Heart left ventricle (tissue), 16 donors: ENCODE data around the gene P2RY11. TPM values are rescaled to one million over a fixed set of nuclear protein-coding genes. Genes with fewer than 3 reads are reported as not detected.

Source experiments
- ATAC-seq, 4 donors: fragments of 200-7000 bp; cut with Tn5 transposase; one replicate each; pipeline ENCODE4 v1.9.1; 2020 to 2022; ENCODE audit warnings: moderate library complexity in 4 of 4, mild to moderate bottlenecking in 3 of 4, moderate number of reproducible peaks in 1 of 4
- DNase-seq, 5 donors: peaks; one replicate each; pipeline ENCODE4 v3.0.0-alpha.2; 2020
- H3K27ac ChIP-seq, 12 donors: fragments of 200-600 bp; sonication (generic) in 4 of 12; one replicate each; pipeline versions ENCODE4 v1.5.0 to v1.8.0; 2016 to 2022; ENCODE audit warnings: mild to moderate bottlenecking in 2 of 12
- H3K27me3 ChIP-seq, 9 donors: fragments of 200-600 bp; sonication (generic) in 2 of 9; one replicate each; pipeline versions ENCODE4 v1.5.1 to v1.8.0; 2016 to 2022; ENCODE audit warnings: mild to moderate bottlenecking in 3 of 9
- H3K36me3 ChIP-seq, 9 donors: fragments of 200-600 bp; sonication (generic) in 2 of 9; one replicate each; pipeline versions ENCODE4 v1.5.0 to v1.8.0; 2018 to 2022; ENCODE audit warnings: mild to moderate bottlenecking in 2 of 9
- H3K4me1 ChIP-seq, 12 donors: fragments of 200-600 bp; sonication (generic) in 4 of 12; one replicate each; pipeline versions ENCODE4 v1.5.0 to v1.8.0; 2016 to 2022; ENCODE audit warnings: mild to moderate bottlenecking in 3 of 12
- H3K4me3 ChIP-seq, 12 donors: fragments of 200-600 bp; sonication (generic) in 4 of 12; one replicate each; pipeline versions ENCODE4 v1.5.0 to v1.8.0; 2017 to 2022; ENCODE audit warnings: mild to moderate bottlenecking in 9 of 12, moderate library complexity in 4 of 12
- H3K9me3 ChIP-seq, 12 donors: fragments of 200-600 bp; sonication (generic) in 4 of 12; one replicate each; pipeline versions ENCODE4 v1.5.0 to v1.8.0; 2016 to 2022; ENCODE audit warnings: mild to moderate bottlenecking in 1 of 12
- CTCF ChIP-seq, 12 donors: fragments of 200-600 bp; sonication (generic) in 4 of 12; IDR thresholded peaks; one replicate each; pipeline versions ENCODE4 v1.5.0 to v1.8.0; 2018 to 2022; ENCODE audit warnings: antibody characterized with exemption in 12 of 12, mild to moderate bottlenecking in 5 of 12
- POLR2A ChIP-seq, 2 donors: fragments of 450-650 bp; IDR thresholded peaks; one replicate each; pipeline ENCODE4 v1.6.1; 2017; ENCODE audit warnings: antibody characterized with exemption in 2 of 2, mild to moderate bottlenecking in 2 of 2, moderate library complexity in 2 of 2
- WGBS, 4 donors: extraction: QIAGEN DNeasy Blood & Tissue Kit in 2 of 4; methylation state at CpG; one replicate each; pipeline versions ENCODE4 v1.1.5 to v1.1.7; 2013 to 2018; 5-methylcytosine and 5-hydroxymethylcytosine counted together
- intact Hi-C, 10 donors: fragments of 100-400 bp; cut with DNase I; formaldehyde crosslinking; loops; one replicate each; pipeline versions ENCODE4 v1.11.1 to v1.14.2; 2022
- polyA plus RNA-seq, 2 donors: library from polyadenylated mRNA; stranded (reverse); fragments of 200-250 nt; gene quantifications; one replicate each; pipeline ENCODE4 v1.2.3, GENCODE V29; 2013
- total RNA-seq, 9 donors: library from RNA; depleted of rRNA in 2 of 9; stranded (reverse); fragments of >200 nt in 2 of 9; fragmentation: NEBNext Ultra II Directional in 3 of 9; extraction: Animal tissue kit (Norgen Biotek cat#: 25700) in 3 of 9; gene quantifications; one replicate each; pipeline versions ENCODE4 v1.1.0 to v1.2.4, GENCODE V29; 2016 to 2023
- donor health status: ischemic (EF 13 %, LVEDD 7.1; RV severe dilation, severe dysfunction).
- donor health status: healthy with polysubstance abuse.
- donor health status: DM: no; HTN: yes; CAD: no.
- donor health status: DM: no; HTN: no; CAD: no.
- donor health status: ischemic (EF 25% LVEDD 6.9; RV normal size, moderate dysfunction).
- donor health status: ischemic (EF 25% LVEDD 5.7; RV mildly dilated, moderate dysfunction).
- donor health status: healthy.
- donor health status: DM: yes; HTN: yes; CAD: no.
- donor health status: ischemic (EF 35%, LVEDD 5.7; RV mildly dilated, moderate dysfunction).
- donor health status: nonischemic (EF 11% LVEDD 7.7; RV severe dilation, severe dysfunction).
- donor health status: DM: yes; HTN: yes; CAD: no.
- donor health status: PGD.
- donor health status: ischemic (EF 29% LVEDD 5.4; RV normal size, mild dysfunction).
- donor health status: nonischemic (EF 23%, LVEDD 6.1; RV moderate dilation, normal function).

Gene P2RY11
- total and polyA plus RNA-seq, 11 donors = 3.1 to 11.7 (median 5.2) TPM

DNA sequence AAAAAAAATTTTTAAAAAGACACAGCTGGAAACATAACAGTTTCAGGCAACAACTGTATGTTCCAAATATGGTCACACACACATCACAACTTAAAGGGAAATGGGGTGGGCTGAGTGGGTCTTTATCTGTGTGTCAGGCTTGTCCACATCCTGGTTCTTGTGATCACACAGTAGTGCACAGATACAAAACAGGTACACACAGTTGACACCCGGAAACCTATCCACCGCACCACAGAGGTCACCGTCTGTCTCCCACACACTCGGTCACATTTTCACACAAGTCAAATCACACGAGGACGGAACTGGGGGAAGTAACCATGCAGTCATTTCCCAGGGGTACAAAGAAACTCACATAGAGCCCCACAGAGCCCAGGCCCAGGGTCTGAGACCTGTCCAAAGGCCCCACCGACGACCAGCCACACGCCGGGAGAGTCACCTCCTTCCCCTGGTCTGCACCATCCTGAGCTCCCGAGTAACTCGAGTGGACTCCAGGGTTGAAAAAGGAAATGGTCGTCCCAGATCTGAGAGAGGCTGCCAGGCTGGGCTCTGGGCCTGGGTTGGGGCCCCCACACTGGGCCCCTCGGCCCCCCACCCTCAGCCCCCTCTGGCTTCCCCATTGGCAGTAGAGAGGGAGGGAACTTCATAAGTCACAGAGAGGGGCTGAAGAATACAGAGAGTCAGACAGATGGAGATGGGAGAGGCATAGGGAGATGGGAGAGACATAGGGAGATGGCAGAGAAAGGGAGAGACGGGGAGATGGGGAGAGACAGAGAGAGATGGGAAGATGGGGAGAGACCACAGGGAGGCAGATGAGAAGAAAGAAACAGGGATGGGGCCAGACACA is 6.6 kb upstream of the P2RY11 start:
- intact Hi-C loops = loop anchor here in 1 of 10 donors (5.0 kb wide), 2 partner anchors 147 to 592 kb away; partner anchors contain the start of gene MRPL4
- H3K36me3 ChIP-seq = peaks cover 5 to 30% (median 26%) of the 10 kb centered on the region in 9 donors
- H3K27ac ChIP-seq = peak overlapping the region in 2 of 12 donors; percentile 50 to 87
- H3K9me3 ChIP-seq = no peaks in the 10 kb centered on the region
- no peak overlapping the region for H3K4me3 ChIP-seq
- ATAC-seq (no peak), DNase-seq (no peak)
- TF ChIP-seq POLR2A (IDR thresholded peaks at IDR 0.05) (no peak), CTCF (IDR thresholded peaks at IDR 0.05) (no peak)
- H3K4me1 ChIP-seq = peaks cover 0 to 50% (median 13%) of the 10 kb centered on the region in 12 donors
- no peaks in the 10 kb centered on the region for H3K27me3 ChIP-seq
- WGBS, 4 donors = 43 to 53% (median 49%) methylated on average over 9 to 15 of the region's 15 CpGs

DNA sequence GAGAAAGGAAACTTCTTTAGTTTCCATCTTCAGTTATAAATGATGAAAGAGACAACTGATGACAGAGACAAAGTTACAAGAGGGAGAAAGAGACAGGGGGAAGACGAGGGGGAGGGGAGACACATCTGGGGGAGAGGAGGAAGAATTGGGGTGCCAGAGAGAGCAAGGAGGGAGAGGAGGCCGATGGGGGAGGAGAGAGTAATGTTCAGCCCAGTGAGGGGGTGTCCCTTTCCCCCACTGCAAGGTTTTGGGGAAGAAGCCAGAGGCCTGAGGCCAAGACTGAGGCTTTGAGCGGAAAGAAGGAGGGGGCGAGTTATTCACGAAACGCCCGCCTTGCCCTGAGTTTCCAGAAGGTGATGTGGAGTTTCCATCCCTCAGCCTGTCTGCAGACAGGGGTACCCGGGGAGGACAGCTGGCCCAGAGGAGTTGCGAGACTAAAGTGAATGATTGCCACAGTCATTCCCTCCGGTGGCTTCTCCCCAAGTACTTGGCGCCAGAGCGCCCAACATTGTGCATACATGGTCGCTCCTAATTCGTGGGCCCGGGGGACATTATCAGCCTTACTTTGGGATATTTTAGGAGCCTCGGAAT is 5.9 kb upstream of the P2RY11 start:
- Histone ChIP-seq H3K36me3 (peaks cover 7 to 37% (median 33%) of the 10 kb centered on the region in 9 donors), H3K4me3 (peak overlapping the region in 9 of 12 donors; percentile 79 to 96 (median 87)), H3K27ac (peak overlapping the region in 7 of 12 donors; percentile 17 to 94 (median 78)), H3K9me3 (no peaks in the 10 kb centered on the region), H3K27me3 (no peaks in the 10 kb centered on the region), H3K4me1 (peaks cover 0 to 51% (median 13%) of the 10 kb centered on the region in 12 donors)
- DNase-seq = no peak
- TF ChIP-seq CTCF (IDR thresholded peaks at IDR 0.05) (no peak), POLR2A (IDR thresholded peaks at IDR 0.05) (no peak)
- intact Hi-C loops = loop anchor here in 3 of 10 donors (1.0 to 5.0 kb wide), 4 partner anchors 14 to 592 kb away; partner anchors contain the start of genes EIF3G (in 1 of the 3) and MRPL4 (in 1 of the 3)
- peak in 1 of 4 donors; percentile 2 for ATAC-seq
- WGBS, 4 donors = 45 to 49% (median 47%) methylated on average over 16 of the region's 16 CpGs

DNA sequence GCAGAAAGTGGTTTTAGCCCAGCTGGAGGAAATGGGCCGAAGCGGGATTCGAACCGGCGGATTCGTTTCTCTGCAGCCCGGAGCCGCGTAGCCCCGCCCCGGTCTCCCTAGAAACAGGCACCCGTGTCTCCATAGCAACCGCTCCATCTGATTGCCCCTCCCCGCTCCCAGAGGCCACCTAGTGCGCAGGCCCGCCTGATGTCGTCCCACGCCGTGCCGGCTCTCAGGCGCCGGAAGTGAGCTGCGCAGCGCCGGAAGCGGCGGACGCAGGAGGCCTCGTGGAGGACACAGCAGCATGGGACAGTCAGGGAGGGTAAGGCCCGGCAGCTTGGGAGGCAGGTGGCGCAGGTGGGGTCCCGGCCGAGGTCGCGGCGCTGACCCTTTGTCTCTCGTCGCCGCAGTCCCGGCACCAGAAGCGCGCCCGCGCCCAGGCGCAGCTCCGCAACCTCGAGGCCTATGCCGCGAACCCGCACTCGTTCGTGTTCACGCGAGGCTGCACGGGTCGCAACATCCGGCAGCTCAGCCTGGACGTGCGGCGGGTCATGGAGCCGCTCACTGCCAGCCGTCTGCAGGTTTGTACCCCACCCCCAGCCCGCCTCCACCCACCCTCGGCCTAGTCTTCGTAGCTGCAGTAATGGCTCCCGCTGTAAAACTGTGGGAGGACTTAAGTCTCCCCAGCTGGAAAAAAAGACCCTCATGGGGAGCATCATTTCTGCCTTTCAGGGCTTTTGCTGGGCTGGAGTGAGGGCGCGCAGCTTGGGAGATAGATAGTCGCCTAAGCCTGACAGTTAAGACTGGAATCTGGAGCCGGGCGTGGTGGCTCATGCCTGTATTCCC is 5.2 kb upstream of the P2RY11 start, which contains the start of gene PPAN:
Gene PPAN, plus strand, starts transcription at position 263 of the 837 bp plus-strand sequence. Its CDS starts 33 bp downstream, at position 296.
- ATAC-seq = peak; percentile 98 to 100 (median 98)
- TF ChIP-seq CTCF (IDR thresholded peaks at IDR 0.05) = no peak
- peak in 1 of 2 donors; percentile 72 for TF ChIP-seq POLR2A (IDR thresholded peaks at IDR 0.05)
- H3K27me3 ChIP-seq = no peaks in the 10 kb centered on the region
- peaks cover 0 to 54% (median 13%) of the 10 kb centered on the region in 12 donors for H3K4me1 ChIP-seq
- H3K36me3 ChIP-seq = peaks cover 7 to 44% (median 40%) of the 10 kb centered on the region in 9 donors
- H3K27ac ChIP-seq = peak within 1 kb of the TSS; percentile 2 to 94 (median 79)
- intact Hi-C loops = loop anchor here in 3 of 10 donors (1.0 to 5.0 kb wide), 4 partner anchors 13 to 591 kb away; partner anchors contain the start of genes EIF3G (in 1 of the 3) and MRPL4 (in 1 of the 3)
- DNase-seq = peak; percentile 98 to 99 (median 99)
- WGBS, 4 donors = 1 to 7% (median 3%) methylated on average over 33 to 71 of the region's 71 CpGs
- peak within 1 kb of the TSS; percentile 56 to 96 (median 87) for H3K4me3 ChIP-seq
- no peaks in the 10 kb centered on the region for H3K9me3 ChIP-seq
